LNCaP clone FGC (cell line): Measurements from ENCODE around the gene HTT.

Experiments
- DNase-seq: peaks from one replicate; pipeline ENCODE4 v3.0.0-alpha.2; 2011; ENCODE audit warnings: low read depth
- H3K4me3 ChIP-seq: 2 replicates; pipeline ENCODE4 v1.5.1; 2011; ENCODE audit warnings: mild to moderate bottlenecking, low read depth, low read length, control low read depth
- TF ChIP-seq, protein P1 (sequence below): IDR thresholded peaks from 2 replicates; pipeline ENCODE4 v1.5.1; 2012; ENCODE audit warnings: mild to moderate bottlenecking; ENCODE audit not compliant: control insufficient read depth, insufficient read depth; ENCODE audit errors: extremely low read depth

HTT gene

DNA sequence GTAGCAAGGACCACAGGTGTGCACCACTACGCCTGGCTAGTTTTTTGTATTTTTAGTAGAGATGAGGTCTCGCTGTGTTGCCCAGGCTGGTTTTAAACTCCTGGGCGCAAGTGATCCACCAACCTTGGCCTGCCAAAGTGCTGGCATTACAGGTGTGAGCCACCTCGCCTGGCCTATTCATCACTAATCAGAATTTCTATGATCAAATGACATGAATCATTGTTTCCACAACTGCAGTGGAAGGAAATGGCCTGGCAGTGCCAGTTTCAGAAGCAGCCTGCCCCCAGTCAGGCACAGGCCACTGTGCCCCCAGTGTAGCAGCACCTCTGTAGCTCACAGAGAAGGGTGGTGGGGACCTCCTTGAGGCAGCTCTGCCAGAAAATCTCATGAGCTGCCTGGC is 108.5 kb downstream of the HTT start:
- no peak overlapping the region for H3K4me3 ChIP-seq
- DNase-seq = no peak
- TF ChIP-seq, protein P1, sequence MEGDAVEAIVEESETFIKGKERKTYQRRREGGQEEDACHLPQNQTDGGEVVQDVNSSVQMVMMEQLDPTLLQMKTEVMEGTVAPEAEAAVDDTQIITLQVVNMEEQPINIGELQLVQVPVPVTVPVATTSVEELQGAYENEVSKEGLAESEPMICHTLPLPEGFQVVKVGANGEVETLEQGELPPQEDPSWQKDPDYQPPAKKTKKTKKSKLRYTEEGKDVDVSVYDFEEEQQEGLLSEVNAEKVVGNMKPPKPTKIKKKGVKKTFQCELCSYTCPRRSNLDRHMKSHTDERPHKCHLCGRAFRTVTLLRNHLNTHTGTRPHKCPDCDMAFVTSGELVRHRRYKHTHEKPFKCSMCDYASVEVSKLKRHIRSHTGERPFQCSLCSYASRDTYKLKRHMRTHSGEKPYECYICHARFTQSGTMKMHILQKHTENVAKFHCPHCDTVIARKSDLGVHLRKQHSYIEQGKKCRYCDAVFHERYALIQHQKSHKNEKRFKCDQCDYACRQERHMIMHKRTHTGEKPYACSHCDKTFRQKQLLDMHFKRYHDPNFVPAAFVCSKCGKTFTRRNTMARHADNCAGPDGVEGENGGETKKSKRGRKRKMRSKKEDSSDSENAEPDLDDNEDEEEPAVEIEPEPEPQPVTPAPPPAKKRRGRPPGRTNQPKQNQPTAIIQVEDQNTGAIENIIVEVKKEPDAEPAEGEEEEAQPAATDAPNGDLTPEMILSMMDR = no peak

DNA sequence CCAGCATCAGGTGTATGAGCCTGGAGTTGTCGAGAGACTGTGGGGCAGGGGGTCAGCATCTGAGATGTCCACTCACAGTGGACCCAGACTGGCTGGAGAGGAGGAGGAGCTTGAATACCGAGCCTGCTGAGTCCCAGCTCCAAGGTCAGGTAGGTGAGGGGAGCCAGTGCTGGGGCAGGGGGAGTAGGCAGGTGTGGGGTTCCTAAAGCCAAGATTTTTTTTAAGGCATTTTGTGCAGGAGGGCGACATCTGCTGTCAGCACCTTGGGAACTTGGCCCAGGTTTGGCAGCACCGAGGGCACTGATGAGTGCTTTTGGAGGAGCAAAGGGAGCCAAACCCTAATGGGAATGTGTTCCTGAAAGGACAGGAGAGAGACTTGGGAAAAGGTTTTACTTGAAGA is 110.2 kb downstream of the HTT start:
- no peak overlapping the region for H3K4me3 ChIP-seq
- no peak for DNase-seq
- TF ChIP-seq, protein P1 = no peak

DNA sequence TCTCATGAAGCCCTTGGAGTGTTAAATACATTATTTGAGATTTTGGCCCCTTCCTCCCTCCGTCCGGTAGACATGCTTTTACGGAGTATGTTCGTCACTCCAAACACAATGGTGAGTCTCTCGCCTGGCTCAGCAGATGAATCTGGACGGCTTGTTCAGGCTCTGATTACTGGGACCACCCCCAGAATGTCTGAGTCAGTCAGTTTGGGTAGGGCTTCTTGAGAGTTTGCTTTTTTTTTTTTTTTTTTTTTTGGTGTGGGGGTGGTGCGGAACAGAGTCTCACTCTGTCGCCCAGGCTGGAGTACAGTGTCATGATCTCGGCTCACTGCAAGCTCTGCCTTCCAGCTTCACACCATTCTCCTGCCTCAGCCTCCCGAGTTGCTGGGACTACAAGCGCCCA is 112.1 kb downstream of the HTT start:
- no peak for DNase-seq
- H3K4me3 ChIP-seq = no peak overlapping the region
- TF ChIP-seq, protein P1 = no peak

DNA sequence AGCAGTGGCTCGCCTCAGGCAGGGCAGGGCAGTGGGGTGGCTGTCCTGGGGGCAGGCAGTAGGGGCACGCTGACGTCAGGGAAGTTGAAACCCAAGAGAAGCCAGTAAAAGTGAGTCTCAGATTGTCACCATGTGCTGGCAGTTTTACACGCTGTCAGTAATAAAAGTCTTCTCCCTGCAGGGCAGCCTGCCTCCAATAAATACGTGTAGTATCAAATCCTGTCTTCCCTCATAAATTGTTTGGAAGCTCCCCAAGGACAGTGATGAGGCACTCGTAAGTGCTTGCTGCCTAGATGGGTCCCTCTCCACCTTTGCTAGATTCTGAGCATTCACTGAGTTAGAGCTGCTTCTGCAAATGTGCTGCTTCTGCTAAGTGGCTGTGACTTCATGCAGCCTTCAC is 113.6 kb downstream of the HTT start:
- no peak overlapping the region for H3K4me3 ChIP-seq
- TF ChIP-seq, protein P1 = no peak
- DNase-seq = peak; percentile 39

DNA sequence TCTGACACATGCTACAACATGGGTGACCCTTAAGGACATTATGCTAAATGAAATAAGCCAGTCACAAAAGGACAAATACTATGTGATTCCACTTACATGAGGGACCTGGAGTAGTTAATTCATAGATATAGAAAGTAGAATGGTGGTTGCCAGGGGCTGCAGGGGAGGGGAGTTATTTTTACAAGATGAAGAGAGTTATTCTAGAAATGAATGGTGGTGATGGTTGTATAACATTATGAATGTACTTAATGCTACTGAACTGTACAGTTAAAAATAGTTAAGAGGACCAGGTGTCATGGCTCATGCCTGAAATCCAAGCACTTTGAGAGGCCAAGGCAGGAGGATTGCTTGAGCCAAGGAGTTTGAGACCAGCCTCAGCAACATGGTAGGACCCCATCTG is 115.0 kb downstream of the HTT start:
- TF ChIP-seq, protein P1 = no peak
- H3K4me3 ChIP-seq = no peak overlapping the region
- no peak for DNase-seq

DNA sequence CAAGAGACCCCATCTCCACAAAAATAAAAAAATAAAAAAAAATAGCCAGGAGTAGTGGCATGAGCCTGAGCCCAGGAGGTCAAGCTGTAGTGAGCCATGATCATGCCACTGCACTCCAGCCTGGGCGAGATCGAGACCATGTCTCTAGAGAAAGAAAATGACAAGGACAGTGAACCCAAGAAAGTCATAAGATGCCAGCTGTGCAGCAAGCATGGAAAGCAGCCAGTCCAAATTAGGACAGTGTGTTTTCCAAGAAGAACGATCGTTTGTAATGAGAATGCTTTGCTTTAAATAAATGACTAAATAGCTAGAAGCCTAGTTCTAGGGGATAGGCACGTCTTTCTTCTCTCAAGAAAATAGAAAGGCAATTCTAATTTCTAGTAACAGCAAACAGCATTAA is 116.1 kb downstream of the HTT start:
- no peak overlapping the region for H3K4me3 ChIP-seq
- DNase-seq = no peak
- TF ChIP-seq, protein P1 = no peak

DNA sequence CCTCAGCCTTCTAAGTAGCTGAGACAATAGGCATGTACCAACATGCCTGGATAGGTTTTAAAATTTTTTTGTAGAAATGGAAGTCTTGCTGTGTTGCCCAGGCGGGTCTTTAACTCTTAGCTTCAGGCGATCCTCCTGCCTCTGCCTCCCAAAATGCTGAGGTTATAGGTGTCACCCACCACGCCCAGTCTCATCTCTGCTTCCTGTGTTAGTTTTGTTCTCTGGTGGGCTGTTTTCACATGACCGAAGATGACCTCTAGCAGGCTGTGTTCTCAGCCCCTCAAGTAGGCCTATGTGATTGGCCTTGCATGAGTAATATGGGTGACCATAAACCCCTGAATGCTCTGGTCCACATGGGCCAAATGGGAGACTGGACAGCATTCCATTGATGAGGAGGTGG is 117.7 kb downstream of the HTT start:
- no peak overlapping the region for H3K4me3 ChIP-seq

More for the DNA sequence above, 117.7 kb downstream of the HTT start:
- DNase-seq = no peak
- TF ChIP-seq, protein P1 = no peak
